Activated naive CD8-positive, alpha-beta T cell treated with anti-CD3 and anti-CD28 coated beads, Interleukin-2, amount 50 U/mL, for 24 hours (primary cell): ENCODE measurements around the gene LMNA.
"Not testable (repeated sequence)": the region's sequence is repeated elsewhere in the genome, so short reads cannot be mapped to it uniquely, and the experiment has no call there.

Experiments used
- ATAC-seq: fragments of 150-1000 bp; cut with Tn5 transposase; one replicate; pipeline ENCODE4 v1.10.0; 2021
- DNase-seq: peaks from one replicate; pipeline ENCODE4 v3.0.0; 2021
- H3K27ac Mint-ChIP-seq: one replicate; pipeline ENCODE4 v1.8.0; 2021; ENCODE audit warnings: mild to moderate bottlenecking, mixed read lengths
- H3K27me3 Mint-ChIP-seq: one replicate; pipeline ENCODE4 v1.8.0; 2021; ENCODE audit warnings: mixed read lengths
- H3K36me3 Mint-ChIP-seq: one replicate; pipeline ENCODE4 v1.8.0; 2021; ENCODE audit warnings: low read depth, mixed read lengths
- H3K4me1 Mint-ChIP-seq: one replicate; pipeline ENCODE4 v1.8.0; 2021; ENCODE audit warnings: mixed read lengths
- H3K4me3 Mint-ChIP-seq: one replicate; pipeline ENCODE4 v1.8.0; 2021; ENCODE audit warnings: mild to moderate bottlenecking, moderate library complexity, mixed read lengths
- H3K9me3 Mint-ChIP-seq: one replicate; pipeline ENCODE4 v1.8.0; 2021; ENCODE audit warnings: mixed read lengths

The LMNA gene

DNA sequence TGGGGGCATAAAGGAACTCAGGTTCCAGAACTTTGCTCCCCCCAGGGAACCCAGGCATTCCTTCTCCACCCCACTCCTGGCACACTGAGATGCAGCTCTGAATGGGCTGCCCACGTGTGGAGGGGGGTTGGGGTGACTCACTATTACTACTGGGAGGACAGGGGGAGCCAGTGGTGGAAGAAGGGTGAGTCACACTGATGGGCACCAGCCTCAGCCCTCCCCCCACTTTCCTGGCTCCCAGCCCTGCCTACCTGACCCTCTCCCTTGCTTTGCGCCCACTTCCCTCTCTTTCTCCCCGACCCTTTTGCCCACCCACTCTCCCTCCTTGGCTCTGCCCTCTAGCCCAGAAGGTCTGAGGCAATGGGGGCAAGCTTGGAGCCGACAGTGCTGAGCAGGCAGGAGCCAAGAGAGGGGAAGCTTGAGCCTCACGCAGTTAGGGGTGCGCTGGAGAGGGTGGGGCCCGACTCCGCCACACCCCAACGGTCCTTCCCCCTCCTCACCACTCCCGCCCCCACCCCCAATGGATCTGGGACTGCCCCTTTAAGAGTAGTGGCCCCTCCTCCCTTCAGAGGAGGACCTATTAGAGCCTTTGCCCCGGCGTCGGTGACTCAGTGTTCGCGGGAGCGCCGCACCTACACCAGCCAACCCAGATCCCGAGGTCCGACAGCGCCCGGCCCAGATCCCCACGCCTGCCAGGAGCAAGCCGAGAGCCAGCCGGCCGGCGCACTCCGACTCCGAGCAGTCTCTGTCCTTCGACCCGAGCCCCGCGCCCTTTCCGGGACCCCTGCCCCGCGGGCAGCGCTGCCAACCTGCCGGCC lies at the start of gene LMNA:
LMNA (plus strand) TSS at position 611 of the 818 bp plus-strand sequence. CDS start 208 bp downstream, outside the sequence.
- H3K27ac Mint-ChIP-seq, result peak within 1 kb of the TSS; percentile 78

DNA sequence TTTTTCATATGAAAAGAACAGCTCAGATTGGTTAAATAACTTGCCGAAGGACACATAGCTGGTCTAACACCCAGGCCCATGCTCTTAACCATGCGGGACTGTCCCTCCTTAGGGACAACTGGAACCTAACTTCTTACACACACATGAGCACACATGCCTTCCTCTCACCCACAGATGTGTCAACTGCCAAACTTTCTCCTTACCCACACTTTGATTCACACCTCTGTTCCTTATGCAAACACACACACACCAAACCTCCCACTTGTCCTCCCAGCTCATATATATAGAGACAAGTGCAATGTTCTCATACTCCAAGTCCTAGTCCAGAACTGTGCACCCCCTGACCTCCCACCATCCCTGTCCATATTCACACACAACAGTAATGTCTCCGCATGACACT lies 49.3 kb upstream of the LMNA start:
- H3K36me3 Mint-ChIP-seq, result no peaks in the 10 kb centered on the region
- no peak overlapping the region for H3K4me3 Mint-ChIP-seq
- ATAC-seq, result peak; percentile 45
- DNase-seq, result no peak
- peaks cover 14% of the 10 kb centered on the region for H3K4me1 Mint-ChIP-seq
- H3K9me3 Mint-ChIP-seq, result no peaks in the 10 kb centered on the region
- H3K27me3 Mint-ChIP-seq, result no peaks in the 10 kb centered on the region
- H3K27ac Mint-ChIP-seq, result no peak overlapping the region

More for the DNA sequence above, at the start of gene LMNA:
- Mint-ChIP-seq H3K4me3 (peak within 1 kb of the TSS; percentile 93), H3K4me1 (peaks cover 44% of the 10 kb centered on the region), H3K36me3 (peaks cover 19% of the 10 kb centered on the region), H3K9me3 (no peaks in the 10 kb centered on the region), H3K27me3 (peaks cover 23% of the 10 kb centered on the region)
- DNase-seq, result peak; percentile 82
- ATAC-seq, result peak; percentile 91

GRCh38 chr1:156065871-156066270 lies 48.6 kb upstream of the LMNA start:
- Mint-ChIP-seq H3K27me3 (no peaks in the 10 kb centered on the region), H3K27ac (no peak overlapping the region), H3K4me1 (peaks cover 14% of the 10 kb centered on the region), H3K4me3 (no peak overlapping the region), H3K36me3 (no peaks in the 10 kb centered on the region), H3K9me3 (no peaks in the 10 kb centered on the region)
- ATAC-seq (no peak), DNase-seq (no peak)

DNA sequence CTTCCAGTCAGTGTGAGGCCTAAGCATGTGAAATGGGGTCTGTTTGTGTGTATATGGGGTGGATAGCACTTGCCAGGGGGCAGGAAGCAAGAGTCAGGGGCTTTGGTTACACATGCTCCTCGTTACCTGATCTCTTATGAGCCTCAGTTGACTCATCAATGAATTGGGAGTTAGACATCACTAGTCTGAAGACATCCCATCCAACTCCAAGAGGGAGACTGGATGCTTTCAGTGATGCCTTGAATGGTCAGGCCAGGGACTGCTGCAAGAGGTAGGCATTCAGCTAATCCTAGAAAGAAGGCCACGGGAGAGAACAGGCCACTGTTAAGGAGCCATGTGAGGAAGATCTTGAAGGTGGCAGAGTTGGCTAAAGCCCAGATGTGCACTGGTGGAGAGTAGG lies 47.2 kb upstream of the LMNA start:
- Mint-ChIP-seq H3K4me1 (peaks cover 14% of the 10 kb centered on the region), H3K36me3 (no peaks in the 10 kb centered on the region), H3K4me3 (no peak overlapping the region), H3K27ac (no peak overlapping the region), H3K27me3 (no peaks in the 10 kb centered on the region), H3K9me3 (no peaks in the 10 kb centered on the region)
- DNase-seq (no peak), ATAC-seq (no peak)

DNA sequence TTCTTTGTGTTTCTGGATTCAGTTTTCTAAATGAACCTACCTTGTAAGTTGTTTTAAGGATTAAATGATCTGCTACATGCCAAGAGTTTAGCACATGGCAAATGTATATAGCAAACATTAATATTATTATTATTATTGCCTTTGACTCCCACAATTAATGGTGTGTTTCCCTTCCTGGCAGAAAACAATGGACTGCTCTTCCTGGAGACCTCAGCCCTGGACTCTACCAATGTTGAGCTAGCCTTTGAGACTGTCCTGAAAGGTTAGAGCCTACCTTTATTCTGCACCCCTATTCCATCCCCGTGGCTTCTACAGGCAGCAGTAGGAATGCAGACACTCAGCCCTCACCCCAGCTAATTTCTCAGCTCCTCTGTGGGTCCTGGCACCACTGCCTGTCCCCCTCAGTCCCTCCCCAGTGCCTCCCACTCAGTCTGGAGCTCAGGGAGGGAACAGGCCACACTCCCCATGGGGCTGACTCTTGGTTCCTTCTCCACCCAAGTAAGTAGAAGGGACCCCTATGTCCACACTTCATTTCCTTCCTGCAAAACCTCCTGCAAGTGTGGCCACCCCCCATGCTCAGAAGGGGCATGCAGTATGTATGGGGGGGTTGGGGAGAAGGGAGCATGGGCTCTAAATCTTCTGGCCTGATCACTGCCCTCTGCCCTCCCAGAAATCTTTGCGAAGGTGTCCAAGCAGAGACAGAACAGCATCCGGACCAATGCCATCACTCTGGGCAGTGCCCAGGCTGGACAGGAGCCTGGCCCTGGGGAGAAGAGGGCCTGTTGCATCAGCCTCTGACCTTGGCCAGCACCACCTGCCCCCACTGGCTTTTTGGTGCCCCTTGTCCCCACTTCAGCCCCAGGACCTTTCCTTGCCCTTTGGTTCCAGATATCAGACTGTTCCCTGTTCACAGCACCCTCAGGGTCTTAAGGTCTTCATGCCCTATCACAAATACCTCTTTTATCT lies 44.7 kb upstream of the LMNA start:
- Mint-ChIP-seq H3K36me3 (no peaks in the 10 kb centered on the region), H3K4me3 (no peak overlapping the region), H3K4me1 (peaks cover 13% of the 10 kb centered on the region), H3K27ac (no peak overlapping the region), H3K27me3 (no peaks in the 10 kb centered on the region), H3K9me3 (no peaks in the 10 kb centered on the region)
- DNase-seq, result no peak
- no peak for ATAC-seq

DNA sequence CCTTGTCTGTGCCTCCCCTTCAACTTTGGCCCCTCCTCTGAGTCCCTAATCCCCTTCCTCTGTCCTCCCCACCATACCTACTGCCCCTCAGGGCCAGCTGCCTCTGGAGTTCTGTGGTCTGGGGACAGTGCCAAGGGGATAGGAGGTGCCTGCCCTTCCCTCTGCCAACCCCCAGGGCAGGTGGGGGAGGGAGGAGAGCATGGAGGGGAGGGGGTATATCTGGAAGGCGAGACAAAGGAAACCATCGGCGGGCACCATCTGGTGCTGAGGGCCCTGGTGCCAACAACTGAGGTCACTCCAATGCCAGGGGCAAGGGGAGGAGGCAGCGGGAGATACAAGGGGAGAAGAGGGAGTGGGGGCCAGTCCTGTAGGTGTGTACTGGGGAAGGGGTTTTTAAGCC lies 44.0 kb upstream of the LMNA start:
- ATAC-seq (no peak), DNase-seq (no peak)
- no peaks in the 10 kb centered on the region for H3K27me3 Mint-ChIP-seq
- no peaks in the 10 kb centered on the region for H3K36me3 Mint-ChIP-seq
- no peaks in the 10 kb centered on the region for H3K9me3 Mint-ChIP-seq
- no peak overlapping the region for H3K27ac Mint-ChIP-seq
- H3K4me1 Mint-ChIP-seq, result peaks cover 5% of the 10 kb centered on the region
- no peak overlapping the region for H3K4me3 Mint-ChIP-seq

GRCh38 chr1:156071332-156071816 lies 43.1 kb upstream of the LMNA start:
- ATAC-seq, DNase-seq, H3K27ac Mint-ChIP-seq, H3K9me3 Mint-ChIP-seq, H3K36me3 Mint-ChIP-seq, H3K27me3 Mint-ChIP-seq, H3K4me1 Mint-ChIP-seq, H3K4me3 Mint-ChIP-seq: not testable (repeated sequence)

DNA sequence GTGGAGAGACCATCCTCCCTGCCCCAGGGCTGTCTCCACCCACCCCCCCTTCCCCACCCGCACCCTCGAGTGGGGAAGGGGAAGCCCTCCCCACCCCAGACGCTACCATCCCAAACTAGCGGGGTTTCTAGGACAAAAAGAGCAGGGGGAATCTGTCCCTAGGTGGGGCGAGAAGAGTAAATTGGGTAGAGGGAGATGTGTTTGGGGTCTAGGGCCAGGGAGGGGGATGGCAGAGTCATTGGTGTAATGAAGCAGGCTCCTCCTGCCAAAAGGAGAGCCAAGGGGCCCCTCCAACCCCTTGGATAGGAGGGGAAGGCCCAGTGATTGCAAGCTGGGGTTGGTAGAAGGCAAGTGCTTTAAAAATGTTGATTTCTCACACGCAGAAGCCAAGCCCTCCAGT lies 42.3 kb upstream of the LMNA start:
- H3K27ac Mint-ChIP-seq, result no peak overlapping the region
- no peak overlapping the region for H3K4me3 Mint-ChIP-seq
- no peaks in the 10 kb centered on the region for H3K4me1 Mint-ChIP-seq
- H3K27me3 Mint-ChIP-seq, result no peaks in the 10 kb centered on the region
- H3K36me3 Mint-ChIP-seq, result no peaks in the 10 kb centered on the region
- no peaks in the 10 kb centered on the region for H3K9me3 Mint-ChIP-seq
- no peak for ATAC-seq
- no peak for DNase-seq

- ATAC-seq (no peak), DNase-seq (no peak)
- H3K27me3 Mint-ChIP-seq, result peaks cover 5% of the 10 kb centered on the region
- H3K36me3 Mint-ChIP-seq, result no peaks in the 10 kb centered on the region
- no peak overlapping the region for H3K27ac Mint-ChIP-seq
- no peak overlapping the region for H3K4me3 Mint-ChIP-seq
- H3K4me1 Mint-ChIP-seq, result no peaks in the 10 kb centered on the region
- H3K9me3 Mint-ChIP-seq, result no peaks in the 10 kb centered on the region
Measured at GRCh38 chr1:156073110-156073687, 41.3 kb upstream of the LMNA start.

DNA sequence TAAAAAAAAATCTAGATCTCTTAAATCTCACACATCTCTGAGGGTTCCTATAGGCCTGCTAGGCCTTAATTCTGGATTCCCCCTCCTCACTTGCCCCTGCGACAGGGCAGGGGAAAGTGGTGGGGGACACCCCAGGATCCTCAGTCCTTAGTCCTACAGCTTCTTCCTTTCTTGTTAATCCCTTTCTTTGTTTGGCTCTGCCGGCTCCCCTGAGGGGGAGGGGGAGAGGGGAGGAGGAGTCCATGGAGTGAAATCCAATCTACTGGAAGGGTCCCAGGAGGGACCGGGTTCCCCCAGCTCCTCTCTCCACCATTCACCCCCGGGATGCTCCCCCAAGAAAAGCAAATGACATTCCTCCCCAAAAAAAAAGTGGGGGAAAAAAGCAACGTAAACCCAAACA lies 40.8 kb upstream of the LMNA start:
- Mint-ChIP-seq H3K4me1 (no peaks in the 10 kb centered on the region), H3K27ac (no peak overlapping the region), H3K27me3 (peaks cover 6% of the 10 kb centered on the region), H3K4me3 (no peak overlapping the region), H3K36me3 (no peaks in the 10 kb centered on the region), H3K9me3 (no peaks in the 10 kb centered on the region)
- DNase-seq, result no peak
- no peak for ATAC-seq

DNA sequence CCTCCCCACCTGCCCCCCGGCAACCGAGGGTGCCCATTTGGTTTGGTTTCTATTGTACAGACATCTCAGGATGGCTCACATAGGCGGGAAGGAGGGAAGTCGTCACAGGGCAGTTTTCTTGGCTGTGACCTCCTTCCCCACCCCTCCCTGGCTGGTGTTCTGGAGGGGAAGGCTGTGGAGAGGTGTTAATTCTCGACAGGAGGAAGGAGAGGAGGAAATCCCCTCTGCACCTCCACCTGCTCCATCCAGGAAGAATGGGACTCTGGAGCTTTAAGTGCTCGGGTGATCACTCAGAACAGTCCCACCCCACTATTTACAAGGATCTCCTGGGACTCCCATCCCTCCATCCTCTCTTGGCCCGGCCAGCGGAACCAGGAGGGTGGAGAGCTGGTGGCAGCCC lies 39.9 kb upstream of the LMNA start:
- Mint-ChIP-seq H3K9me3 (no peaks in the 10 kb centered on the region), H3K27ac (no peak overlapping the region), H3K4me3 (no peak overlapping the region), H3K4me1 (no peaks in the 10 kb centered on the region), H3K27me3 (peaks cover 11% of the 10 kb centered on the region), H3K36me3 (no peaks in the 10 kb centered on the region)
- DNase-seq (no peak), ATAC-seq (no peak)

- Mint-ChIP-seq H3K4me1 (no peaks in the 10 kb centered on the region), H3K4me3 (no peak overlapping the region), H3K36me3 (no peaks in the 10 kb centered on the region), H3K9me3 (no peaks in the 10 kb centered on the region), H3K27me3 (peaks cover 11% of the 10 kb centered on the region), H3K27ac (no peak overlapping the region)
- no peak for ATAC-seq
- DNase-seq, result no peak
Measured at GRCh38 chr1:156075162-156075561, 39.3 kb upstream of the LMNA start.

- Mint-ChIP-seq H3K27ac (no peak overlapping the region), H3K36me3 (no peaks in the 10 kb centered on the region), H3K4me1 (no peaks in the 10 kb centered on the region), H3K27me3 (peaks cover 11% of the 10 kb centered on the region), H3K9me3 (no peaks in the 10 kb centered on the region), H3K4me3 (peak overlapping the region; percentile 44)
- no peak for DNase-seq
- no peak for ATAC-seq
Measured at GRCh38 chr1:156075775-156076204, 38.7 kb upstream of the LMNA start.

DNA sequence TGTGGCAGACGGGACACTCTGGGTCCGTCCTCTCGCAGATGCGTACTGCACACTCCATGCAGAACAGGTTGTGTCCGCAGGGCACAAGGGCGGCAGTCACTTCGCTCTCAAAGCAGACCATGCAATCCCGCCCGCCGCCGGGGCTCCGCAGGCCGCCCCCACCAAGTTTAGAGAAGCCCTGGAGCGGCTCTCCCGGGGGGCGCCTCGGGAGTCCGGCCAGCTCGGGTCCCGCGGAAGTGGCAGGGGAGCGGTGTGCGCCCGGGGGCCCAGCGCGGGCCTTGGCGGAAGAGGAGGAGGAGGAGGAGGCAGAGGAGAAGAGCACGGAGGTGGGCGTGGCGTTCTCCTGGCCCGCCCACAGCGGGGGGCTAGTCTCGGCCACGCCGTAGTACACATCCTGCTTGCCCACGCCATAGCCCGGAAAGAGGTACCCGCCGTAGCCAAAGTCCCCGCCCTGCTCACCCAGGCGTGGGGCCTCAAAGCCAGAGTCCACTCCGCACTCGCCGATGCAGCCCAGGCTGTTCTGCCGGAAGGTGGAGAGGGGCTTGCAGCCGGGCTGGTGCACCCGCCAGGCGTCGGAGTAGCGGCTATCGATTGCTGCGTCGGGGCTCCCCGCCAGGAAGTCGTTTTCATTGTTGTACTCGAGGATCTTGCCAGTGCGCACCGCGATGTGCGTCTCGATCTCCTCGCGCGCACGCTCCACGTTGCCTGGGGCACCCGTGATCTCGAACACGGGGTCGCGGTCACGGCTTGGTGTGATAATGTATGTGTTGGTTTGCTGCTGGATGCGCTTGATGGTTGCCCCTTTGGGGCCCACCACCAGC lies 37.7 kb upstream of the LMNA start:
- Mint-ChIP-seq H3K27me3 (peaks cover 18% of the 10 kb centered on the region), H3K36me3 (no peaks in the 10 kb centered on the region), H3K27ac (no peak overlapping the region), H3K9me3 (no peaks in the 10 kb centered on the region), H3K4me3 (peak overlapping the region; percentile 44), H3K4me1 (peaks cover 2% of the 10 kb centered on the region)
- DNase-seq (peak; percentile 28), ATAC-seq (no peak)
